Activated naive CD4-positive, alpha-beta T cell treated with anti-CD3 and anti-CD28 coated beads, Interleukin-2, amount 50 U/mL, for 72 hours (primary cell): Measurements from ENCODE around the gene GAR1. TPM values are rescaled to one million over a fixed set of nuclear protein-coding genes. Genes with fewer than 3 reads are reported as not detected.
"Not testable (repeated sequence)": the region's sequence is repeated elsewhere in the genome, so short reads cannot be mapped to it uniquely, and the experiment has no call there.

Experiments
- ATAC-seq, 2 donors: fragments of 150-1000 bp; cut with Tn5 transposase; 2 replicates each; pipeline ENCODE4 v1.10.0; 2021; ENCODE audit warnings: mild to moderate bottlenecking in 2 of 2, moderate library complexity in 2 of 2
- DNase-seq, 2 donors: peaks; one replicate each; pipeline ENCODE4 v3.0.0; 2021 to 2022; ENCODE audit warnings: low spot score in 2 of 2
- H3K27ac Mint-ChIP-seq, 2 donors: one replicate each; pipeline ENCODE4 v1.8.0; 2022; ENCODE audit warnings: mild to moderate bottlenecking in 2 of 2, mixed read lengths in 2 of 2
- H3K36me3 Mint-ChIP-seq, 2 donors: one replicate each; pipeline ENCODE4 v1.8.0; 2022; ENCODE audit warnings: mixed read lengths in 2 of 2
- H3K9me3 Mint-ChIP-seq, 2 donors: one replicate each; pipeline ENCODE4 v1.8.0; 2022; ENCODE audit warnings: mixed read lengths in 2 of 2
- total RNA-seq, 2 donors: library from RNA; stranded (reverse); gene quantifications; one replicate each; pipeline ENCODE4 v1.2.3, GENCODE V29; 2022

Gene GAR1
- 10 to 100 TPM; 25.9 to 30.7 TPM for total RNA-seq

GRCh38 chr4:109815151-109816081, at the start of gene GAR1:
Gene GAR1, plus strand, starts transcription at chr4:109815762. Its CDS starts 403 bp downstream, at chr4:109816165.
- DNase-seq (peak; percentile 79 to 88), ATAC-seq (peak; percentile 94 to 95)
- H3K9me3 Mint-ChIP-seq, result peaks cover 0 to 7% of the 10 kb centered on the region in 2 donors
- H3K27ac Mint-ChIP-seq, result peak within 1 kb of the TSS; percentile 95 to 97
- H3K36me3 Mint-ChIP-seq, result peaks cover 29 to 35% of the 10 kb centered on the region in 2 donors

- not testable (repeated sequence) for DNase-seq, H3K27ac Mint-ChIP-seq, H3K36me3 Mint-ChIP-seq, ATAC-seq, H3K9me3 Mint-ChIP-seq
Observed at GRCh38 chr4:109782092-109782491, 33.5 kb upstream of the GAR1 start.

GRCh38 chr4:109786846-109787245, 28.7 kb upstream of the GAR1 start:
- Mint-ChIP-seq H3K9me3 (peaks cover 5 to 16% of the 10 kb centered on the region in 2 donors), H3K27ac (no peak overlapping the region), H3K36me3 (peaks cover 0 to 4% of the 10 kb centered on the region in 2 donors)
- ATAC-seq (no peak), DNase-seq (no peak)

- peaks cover 5 to 16% of the 10 kb centered on the region in 2 donors for H3K9me3 Mint-ChIP-seq
- H3K27ac Mint-ChIP-seq, result no peak overlapping the region
- peaks cover 0 to 4% of the 10 kb centered on the region in 2 donors for H3K36me3 Mint-ChIP-seq
- ATAC-seq, result no peak
- no peak for DNase-seq
Observed at GRCh38 chr4:109787807-109788206, 27.8 kb upstream of the GAR1 start.

- no peak for DNase-seq
- no peak for ATAC-seq
- Mint-ChIP-seq H3K36me3 (peaks cover 11 to 17% of the 10 kb centered on the region in 2 donors), H3K27ac (no peak overlapping the region), H3K9me3 (peaks cover 6 to 20% of the 10 kb centered on the region in 2 donors)
Observed at GRCh38 chr4:109795059-109795458, 20.5 kb upstream of the GAR1 start.

GRCh38 chr4:109798866-109799265, 16.7 kb upstream of the GAR1 start:
- Mint-ChIP-seq H3K9me3 (peaks cover 6 to 14% of the 10 kb centered on the region in 2 donors), H3K27ac (no peak overlapping the region), H3K36me3 (peaks cover 11 to 16% of the 10 kb centered on the region in 2 donors)
- DNase-seq (no peak), ATAC-seq (no peak)

GRCh38 chr4:109801099-109801789, 14.3 kb upstream of the GAR1 start:
- no peak for ATAC-seq
- DNase-seq, result no peak
- Mint-ChIP-seq H3K9me3 (no peaks in the 10 kb centered on the region), H3K27ac (no peak overlapping the region), H3K36me3 (no peaks in the 10 kb centered on the region)

GRCh38 chr4:109801895-109802319, 13.7 kb upstream of the GAR1 start, which contains the start of gene CFI:
Gene CFI, minus strand, starts transcription at chr4:109801999. Its CDS starts 28 bp downstream, at chr4:109801971.
- H3K27ac Mint-ChIP-seq, result no peak within 1 kb of the TSS
- H3K36me3 Mint-ChIP-seq, result no peaks in the 10 kb centered on the region
- no peak for DNase-seq
- ATAC-seq, result no peak
- no peaks in the 10 kb centered on the region for H3K9me3 Mint-ChIP-seq

GRCh38 chr4:109803924-109804571, 11.5 kb upstream of the GAR1 start:
- no peaks in the 10 kb centered on the region for H3K9me3 Mint-ChIP-seq
- DNase-seq (peak in 1 of 2 donors; percentile 10), ATAC-seq (peak in 1 of 2 donors; percentile 63)
- no peaks in the 10 kb centered on the region for H3K36me3 Mint-ChIP-seq
- no peak overlapping the region for H3K27ac Mint-ChIP-seq

GRCh38 chr4:109809655-109810054, 5.9 kb upstream of the GAR1 start:
- H3K9me3 Mint-ChIP-seq, result no peaks in the 10 kb centered on the region
- H3K36me3 Mint-ChIP-seq, result no peaks in the 10 kb centered on the region
- H3K27ac Mint-ChIP-seq, result no peak overlapping the region
- no peak for DNase-seq
- no peak for ATAC-seq

- no peaks in the 10 kb centered on the region for H3K9me3 Mint-ChIP-seq
- H3K27ac Mint-ChIP-seq, result no peak overlapping the region
- peaks cover 4 to 6% of the 10 kb centered on the region in 2 donors for H3K36me3 Mint-ChIP-seq
- no peak for DNase-seq
- no peak for ATAC-seq
Observed at GRCh38 chr4:109810552-109811387, 4.8 kb upstream of the GAR1 start.

- H3K9me3 Mint-ChIP-seq, result no peaks in the 10 kb centered on the region
- H3K36me3 Mint-ChIP-seq, result peaks cover 10 to 15% of the 10 kb centered on the region in 2 donors
- DNase-seq (no peak), ATAC-seq (no peak)
- no peak overlapping the region for H3K27ac Mint-ChIP-seq
Observed at GRCh38 chr4:109811707-109812106, 3.9 kb upstream of the GAR1 start.

- peak in 1 of 2 donors; percentile 4 for ATAC-seq
- H3K36me3 Mint-ChIP-seq, result peaks cover 29 to 42% of the 10 kb centered on the region in 2 donors
Observed at GRCh38 chr4:109816082-109816442, 500 bp downstream of the GAR1 start.

GRCh38 chr4:109816894-109817293, 1.3 kb downstream of the GAR1 start:
- Mint-ChIP-seq H3K27ac (peak overlapping the region; percentile 95 to 97), H3K9me3 (peaks cover 0 to 7% of the 10 kb centered on the region in 2 donors), H3K36me3 (peaks cover 29 to 44% of the 10 kb centered on the region in 2 donors)
- ATAC-seq (peak; percentile 50 to 60), DNase-seq (no peak)

More at GRCh38 chr4:109816082-109816442, 500 bp downstream of the GAR1 start:
- peak; percentile 46 to 60 for DNase-seq
- Mint-ChIP-seq H3K9me3 (peaks cover 0 to 7% of the 10 kb centered on the region in 2 donors), H3K27ac (peak overlapping the region; percentile 95 to 97)

- ATAC-seq, result no peak
Observed at GRCh38 chr4:109818268-109818667, 2.7 kb downstream of the GAR1 start.

GRCh38 chr4:109820563-109820962, 5.0 kb downstream of the GAR1 start:
- peak overlapping the region; percentile 76 to 87 for H3K27ac Mint-ChIP-seq
- peaks cover 0 to 7% of the 10 kb centered on the region in 2 donors for H3K9me3 Mint-ChIP-seq
- H3K36me3 Mint-ChIP-seq, result peaks cover 26 to 47% of the 10 kb centered on the region in 2 donors

More at GRCh38 chr4:109818268-109818667, 2.7 kb downstream of the GAR1 start:
- H3K27ac Mint-ChIP-seq, result peak overlapping the region in 1 of 2 donors; percentile 78
- H3K36me3 Mint-ChIP-seq, result peaks cover 29 to 50% of the 10 kb centered on the region in 2 donors
- no peak for DNase-seq
- H3K9me3 Mint-ChIP-seq, result peaks cover 0 to 7% of the 10 kb centered on the region in 2 donors

More at GRCh38 chr4:109820563-109820962, 5.0 kb downstream of the GAR1 start:
- DNase-seq, result peak in 1 of 2 donors; percentile 7
- peak in 1 of 2 donors; percentile 14 for ATAC-seq
